ENCODE results near the gene SDCBP2. TPM values are rescaled to one million over a fixed set of nuclear protein-coding genes. Genes with fewer than 3 reads are reported as not detected.

SDCBP2 gene
- total and polyA plus RNA-seq, 2 of the 4 experiments (the other 2 are of a cell fraction), result 0.54 to 1.3 TPM

DNA sequence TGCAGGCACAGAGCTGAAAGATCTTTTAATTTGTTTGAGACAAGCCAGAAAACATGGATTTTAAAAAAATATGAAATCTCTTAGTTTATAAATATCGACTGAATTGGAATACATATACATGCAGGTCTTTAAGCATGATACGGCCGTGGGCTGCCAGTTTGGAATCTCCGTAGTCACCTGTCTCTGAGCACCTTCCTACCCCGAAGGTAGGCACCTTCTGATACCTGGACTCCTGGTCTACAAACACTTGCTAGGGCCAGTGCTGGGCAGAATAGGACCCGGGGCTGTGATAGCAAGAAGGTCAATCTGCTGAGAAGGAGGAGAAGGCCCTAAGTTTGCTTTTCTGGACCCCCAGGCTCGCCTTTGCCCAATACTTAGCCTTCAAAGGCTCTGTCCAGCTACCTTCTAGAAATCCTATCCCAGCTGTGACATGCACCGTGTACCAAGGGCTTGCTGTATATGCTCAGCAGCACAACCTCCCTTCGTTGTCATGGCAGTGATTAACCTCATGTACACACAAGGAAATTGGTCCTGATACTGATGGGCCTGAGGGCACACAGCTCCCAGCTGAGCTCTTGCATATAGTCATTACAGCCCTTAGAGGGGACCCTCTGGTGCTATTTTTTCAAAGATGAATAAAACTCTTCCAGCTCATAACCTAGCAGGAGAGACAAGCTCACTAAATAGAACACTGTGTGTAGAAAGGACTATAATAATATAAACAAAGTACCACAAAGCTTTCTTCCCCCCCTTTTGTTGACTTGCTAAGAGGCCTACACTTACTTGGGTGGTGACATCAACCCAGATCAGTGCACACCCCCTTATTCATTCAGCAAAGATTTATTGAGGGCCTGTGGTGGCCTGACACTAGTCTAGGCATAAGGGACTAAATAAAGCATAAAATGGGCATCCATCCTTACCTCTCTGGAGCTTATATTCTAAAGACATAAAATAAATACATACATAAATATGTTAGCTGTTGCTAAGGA is 45.1 kb downstream of the SDCBP2 start (continued):
- TF ChIP-seq CHD1 (IDR thresholded peaks at IDR 0.05; ENCODE audit: low read depth, low read length), result no peak
- no peak for TF ChIP-seq RFX5 (IDR thresholded peaks at IDR 0.05; ENCODE audit: low read depth, low read length)

- no peak for DNase-seq
- Histone ChIP-seq H3K4ac (ENCODE audit: low read depth, low read length) (no peak overlapping the region), H3K56ac (ENCODE audit: extremely low read depth, insufficient read depth, low read length) (no peak overlapping the region), H4K91ac (ENCODE audit: insufficient read depth, low read depth, low read length) (no peak overlapping the region), H3K4me1 (ENCODE audit: control insufficient read depth, insufficient read depth, low read length) (peaks cover 8% of the 10 kb centered on the region; the same call in 1 of the 2 replicates), H4K5ac (ENCODE audit: low read depth, low read length) (no peak overlapping the region), H2BK120ac (ENCODE audit: low read depth, low read length) (no peak overlapping the region), H4K8ac (ENCODE audit: low read depth in 2 of 2, low read length in 2 of 2) (no peak overlapping the region), H3K27me3 (ENCODE audit: control insufficient read depth, insufficient read depth, low read length) (no peaks in the 10 kb centered on the region), H2AFZ (replicated peaks; ENCODE audit: low read length, poor library complexity) (no peak overlapping the region), H3K4me2 (ENCODE audit: low read depth, low read length) (no peak overlapping the region), H2BK15ac (ENCODE audit: low read depth, low read length) (no peak overlapping the region), H3K14ac (replicated peaks; ENCODE audit: low read depth, low read length) (no peak overlapping the region), H2BK5ac (ENCODE audit: low read depth, low read length, poor library complexity, severe bottlenecking) (no peak overlapping the region), H3K18ac (ENCODE audit: low read depth, low read length) (no peak overlapping the region), H3K4me3 (ENCODE audit: insufficient read depth, low read depth, low read length) (no peak overlapping the region), H3K36me3 (ENCODE audit: control insufficient read depth, insufficient read depth, low read length) (no peaks in the 10 kb centered on the region; the same call in 1 of the 2 replicates), H3K9ac (ENCODE audit: low read depth, low read length) (no peak overlapping the region), H2BK20ac (ENCODE audit: low read depth, low read length) (no peak overlapping the region), H2AK5ac (ENCODE audit: low read depth, low read length) (no peak overlapping the region), H3K9me3 (ENCODE audit: control insufficient read depth, insufficient read depth, low read length) (no peaks in the 10 kb centered on the region), H3K79me1 (ENCODE audit: low read depth in 1 of 2, low read length in 2 of 2) (peaks cover 4 to 16% of the 10 kb centered on the region in 2 experiments; a peak in 3 of 4 replicates), H2AK9ac (replicated peaks; ENCODE audit: low read depth, low read length, poor library complexity) (no peak overlapping the region), H4K20me1 (ENCODE audit: insufficient read depth, low read length) (peaks cover 13% of the 10 kb centered on the region; the same call in 1 of the 2 replicates), H3K9me1 (ENCODE audit: insufficient read depth, low read length) (peaks cover 16% of the 10 kb centered on the region), H3K27ac (ENCODE audit: insufficient read depth, low read length) (no peak overlapping the region), H3K23ac (ENCODE audit: low read depth, low read length) (no peak overlapping the region)
- dilution Hi-C loops (cut with HindIII; ENCODE audit: low sequenced_read_pairs, unreplicated experiment), result no loop called here
- intact Hi-C loops (cut with micrococcal nuclease), result no loop called here
- ChIA-PET POLR2A (ENCODE audit: unreplicated experiment) (no interaction called here), CTCF (interaction anchor here (1.0 to 1.5 kb wide), 2 partner anchors 8 to 10 kb away, joined by 3 to 4 read pairs; no protein-coding TSS in a partner anchor)
- no TSS peak for BruUV-seq (replicated peaks)
- WGBS, 2 experiments (ENCODE audit: extremely low coverage in 2 of 2, insufficient read length in 1 of 2), result 80% methylated on average over 2 of the region's 3 CpGs; no CpG with 5 or more reads in 1 of the 2 experiments
- in situ Hi-C loops (cut with MboI; ENCODE audit: low sequenced_read_pairs), result no loop called here
- no peak for ATAC-seq (ENCODE audit: low read depth)
- no peak for TF ChIP-seq MAFK (IDR thresholded peaks at IDR 0.05; ENCODE audit: low read depth, low read length)
Observed at GRCh38 chr20:1282966-1283365, 46.0 kb downstream of the SDCBP2 start.

Data from IMR-90 (cell line).